Stimulated activated CD4-positive, alpha-beta T cell treated with anti-CD3 and anti-CD28 coated beads, Interleukin-15, amount 100 ng/mL, for 24 hours (primary cell): Measurements from ENCODE around the gene SRGAP3.

Experiments
- DNase-seq: peaks from one replicate; pipeline ENCODE4 v3.0.0-alpha.2; 2020

The SRGAP3 gene

DNA sequence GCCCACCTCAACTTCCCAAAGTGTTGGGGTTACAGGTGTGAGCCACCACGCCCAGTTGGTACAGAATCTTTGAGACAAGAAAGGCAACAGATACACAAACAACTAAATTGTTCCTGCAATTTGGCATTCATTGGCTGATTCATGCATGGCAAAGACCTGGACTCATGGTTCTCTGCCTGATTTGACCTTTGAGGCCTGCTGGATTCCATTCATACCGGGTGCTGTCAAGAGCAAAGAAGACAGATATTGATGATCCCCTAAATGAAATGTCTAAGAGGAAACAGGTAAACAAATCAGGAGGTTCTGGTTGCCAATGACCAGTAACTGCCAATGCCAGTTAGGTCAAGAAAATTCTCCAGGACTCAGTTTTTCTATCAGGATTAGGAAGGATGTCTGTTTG, 242.2 kb downstream of the SRGAP3 start:
- no peak for DNase-seq

GRCh38 chr3:9000041-9000440, 249.4 kb downstream of the SRGAP3 start:
- no peak for DNase-seq

GRCh38 chr3:8997151-8997550, 252.3 kb downstream of the SRGAP3 start:
- DNase-seq: no peak

DNA sequence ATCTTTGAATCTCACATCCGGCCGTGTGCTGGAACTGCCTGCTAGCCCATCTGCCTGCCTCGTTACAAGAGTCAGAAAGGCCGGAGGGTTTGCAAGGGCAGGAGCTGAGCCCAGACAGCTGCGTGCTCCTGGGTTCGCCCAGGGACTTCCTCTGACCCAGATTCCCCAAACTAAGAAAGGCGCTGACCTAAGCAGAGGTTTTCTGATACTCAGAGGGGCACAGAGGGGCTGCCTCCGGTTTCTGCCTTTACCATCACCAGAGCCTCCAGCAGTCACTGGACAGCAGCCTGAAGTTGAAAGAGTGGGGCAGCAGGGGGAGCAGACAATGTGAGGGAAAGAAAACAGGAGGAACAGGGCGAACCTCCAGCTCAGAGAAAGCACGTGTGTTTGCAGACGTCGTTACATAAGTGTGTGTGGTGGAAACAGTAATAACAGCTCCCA, 252.7 kb downstream of the SRGAP3 start:
- DNase-seq: no peak

DNA sequence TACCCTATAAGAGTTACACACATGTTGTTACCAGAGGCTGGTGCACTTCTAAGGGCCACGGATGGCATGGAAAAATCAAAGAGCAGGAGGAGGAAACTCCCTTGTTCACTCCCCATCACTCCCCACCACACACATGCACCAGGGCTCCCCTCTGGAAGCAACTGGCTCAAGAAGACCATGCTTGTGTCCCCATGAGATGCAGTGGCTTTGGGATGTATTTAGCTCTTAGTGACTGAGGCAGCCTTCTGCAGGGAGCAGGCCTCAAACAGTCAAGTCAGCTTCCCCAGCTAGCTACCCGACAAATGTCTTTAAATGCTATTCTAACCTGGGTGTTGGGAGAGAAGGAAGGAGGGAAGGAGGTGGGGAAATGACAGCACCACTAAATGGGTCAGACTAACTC, 253.2 kb downstream of the SRGAP3 start:
- no peak for DNase-seq

GRCh38 chr3:8994226-8994625, 255.2 kb downstream of the SRGAP3 start:
- DNase-seq: no peak

GRCh38 chr3:8993331-8993730, 256.1 kb downstream of the SRGAP3 start:
- DNase-seq: no peak

DNA sequence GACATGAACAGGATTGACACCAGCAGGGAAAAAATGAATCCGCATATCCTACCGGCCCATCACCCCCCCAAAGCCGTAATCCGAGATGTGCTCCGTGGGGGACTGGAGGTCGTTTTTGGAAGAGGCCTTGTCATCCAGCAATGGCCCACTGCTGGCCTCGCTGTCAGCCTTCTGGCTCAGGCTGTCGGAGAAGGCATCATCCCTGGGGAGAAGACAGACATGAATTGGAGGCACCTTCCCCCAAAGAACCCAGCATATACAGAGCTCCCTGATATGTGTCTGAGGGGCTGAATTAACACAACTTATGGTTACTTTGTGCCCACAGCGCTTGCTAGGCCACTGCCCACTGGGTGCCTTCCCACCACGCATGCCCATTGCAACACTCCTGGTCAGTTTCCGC, 256.6 kb downstream of the SRGAP3 start:
- DNase-seq: no peak

DNA sequence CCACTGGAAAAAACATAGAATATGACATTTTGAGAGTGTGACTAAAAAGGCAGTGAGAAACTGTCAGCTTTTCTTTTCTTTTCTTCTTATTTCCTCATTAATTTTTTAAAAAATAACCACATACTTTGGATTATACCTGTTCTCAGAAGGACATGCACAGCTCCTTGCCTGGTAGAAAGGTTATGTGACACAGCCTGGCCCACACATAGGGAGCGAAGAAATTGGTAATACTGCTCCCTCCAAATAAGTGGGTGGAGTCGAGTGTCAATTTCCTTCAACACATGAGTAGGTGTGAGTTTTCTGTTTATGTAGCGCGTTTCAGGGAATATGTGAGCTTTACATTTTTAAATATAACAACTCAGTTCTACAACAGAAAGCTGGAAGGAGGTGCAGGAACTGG, 257.2 kb downstream of the SRGAP3 start:
- DNase-seq: no peak

GRCh38 chr3:8990266-8991215, 258.9 kb downstream of the SRGAP3 start:
- DNase-seq: no peak

- DNase-seq: no peak
Observed at GRCh38 chr3:8988791-8989558, 260.5 kb downstream of the SRGAP3 start.

- no peak for DNase-seq
Observed at GRCh38 chr3:8988384-8988655, 261.1 kb downstream of the SRGAP3 start.

- peak; percentile 74 for DNase-seq
Observed at GRCh38 chr3:8987645-8988383, 261.6 kb downstream of the SRGAP3 start.

- no peak for DNase-seq
Observed at GRCh38 chr3:8987226-8987625, 262.2 kb downstream of the SRGAP3 start.

DNA sequence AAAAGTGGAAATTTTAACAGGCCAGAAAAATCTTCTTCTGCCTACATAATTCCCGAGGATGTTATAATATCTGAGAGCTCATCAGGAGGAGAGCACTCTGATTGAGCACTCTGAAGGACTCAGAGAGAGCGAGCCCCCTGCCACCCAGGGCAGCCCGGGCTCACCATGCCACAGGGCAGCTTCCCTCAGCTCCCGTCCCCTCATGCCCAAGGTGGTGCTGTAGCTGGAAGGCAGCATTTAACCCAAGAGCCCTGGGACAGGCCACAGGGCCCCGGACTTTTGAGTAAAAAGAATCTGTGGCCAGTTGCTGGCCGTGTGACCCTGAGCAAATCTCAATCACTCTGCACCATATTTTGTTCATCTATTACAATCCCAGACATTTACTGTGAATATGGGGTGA, 262.7 kb downstream of the SRGAP3 start:
- no peak for DNase-seq

GRCh38 chr3:8985876-8986275, 263.6 kb downstream of the SRGAP3 start:
- DNase-seq: no peak

DNA sequence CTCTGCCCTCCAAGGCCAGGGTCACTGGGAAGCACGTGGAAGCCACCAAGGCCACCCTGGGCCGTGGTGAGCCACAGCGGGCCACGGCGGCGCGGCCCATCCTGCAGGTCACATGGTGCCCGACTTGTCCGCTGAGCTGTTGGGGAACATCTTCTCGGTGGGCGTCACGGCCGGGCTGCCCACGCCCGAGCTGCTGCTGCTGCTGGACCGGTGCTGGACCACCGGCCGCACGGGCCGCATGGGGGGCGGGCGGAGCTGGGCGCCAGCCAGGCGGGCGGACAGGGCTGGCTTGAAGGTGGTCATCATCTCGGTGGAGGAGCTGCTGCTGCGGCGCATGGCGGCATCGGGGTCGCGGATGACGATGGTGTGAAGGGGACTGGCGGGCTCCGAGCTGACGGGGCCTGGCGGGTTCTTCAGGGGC, 264.0 kb downstream of the SRGAP3 start:
- no peak for DNase-seq

- DNase-seq: no peak
Observed at GRCh38 chr3:8984526-8984925, 264.9 kb downstream of the SRGAP3 start.

GRCh38 chr3:8984081-8984480, 265.4 kb downstream of the SRGAP3 start:
- no peak for DNase-seq

GRCh38 chr3:8983591-8983990, 265.9 kb downstream of the SRGAP3 start:
- no peak for DNase-seq

DNA sequence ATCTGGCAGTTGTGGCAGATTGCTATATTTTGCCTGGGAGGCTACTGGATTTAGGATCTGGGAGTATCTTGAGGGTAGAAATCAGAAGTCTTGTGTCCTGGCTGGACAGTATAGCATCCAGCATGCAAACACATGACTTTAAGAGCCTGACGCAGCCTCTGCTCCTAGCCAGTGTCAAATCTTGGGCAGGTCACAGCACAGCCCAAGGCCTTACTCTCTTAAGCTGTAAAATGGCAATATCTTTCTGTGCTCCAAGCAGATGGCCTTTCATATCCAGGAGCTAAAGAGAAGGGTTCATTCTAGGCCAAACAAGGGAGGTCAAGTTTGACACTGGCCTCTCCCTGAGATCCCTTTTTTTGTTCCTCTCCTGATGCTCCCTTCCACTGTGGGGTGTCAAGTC, 266.4 kb downstream of the SRGAP3 start:
- no peak for DNase-seq

- no peak for DNase-seq
Observed at GRCh38 chr3:8982509-8982908, 266.9 kb downstream of the SRGAP3 start.

- no peak for DNase-seq
Observed at GRCh38 chr3:8981700-8982099, 267.7 kb downstream of the SRGAP3 start.

GRCh38 chr3:8981296-8981695, 268.1 kb downstream of the SRGAP3 start:
- DNase-seq: no peak
